ENCODE results near the gene USO1.

GRCh38 chr4:75698162-75698962 is 26.0 kb upstream of the USO1 start:
- TF ChIP-seq CTCF (IDR thresholded peaks at IDR 0.05) (no peak), POLR2AphosphoS5 (IDR thresholded peaks at IDR 0.05) (no peak), EP300 (IDR thresholded peaks at IDR 0.05) (no peak), POLR2A (IDR thresholded peaks at IDR 0.05; ENCODE audit: low read depth) (no peak)
